ENCODE results near the gene CLSTN2. TPM values are rescaled to one million over a fixed set of nuclear protein-coding genes. Genes with fewer than 3 reads are reported as not detected.

Gene CLSTN2
- total and polyA plus RNA-seq, 2 experiments from 2014 or later = 23.0 to 27.0 TPM

- no peak for DNase-seq (ENCODE audit: low spot score)
- TF ChIP-seq CTCF (IDR thresholded peaks at IDR 0.05; ENCODE audit: poor library complexity) (no peak), EZH2phosphoT487 (IDR thresholded peaks at IDR 0.05; ENCODE audit: low read depth, severe bottlenecking, unreplicated experiment) (no peak), EZH2 (IDR thresholded peaks at IDR 0.05; ENCODE audit: borderline replicate concordance) (no peak)
- H3K36me3 ChIP-seq (replicated peaks; ENCODE audit: insufficient read depth, low read depth) = no peaks in the 10 kb centered on the region
- H3K9me3 ChIP-seq (ENCODE audit: low read depth) = no peaks in the 10 kb centered on the region
- H2AFZ ChIP-seq = no peak overlapping the region
- H3K4me1 ChIP-seq (ENCODE audit: insufficient read depth) = no peaks in the 10 kb centered on the region
- no peaks in the 10 kb centered on the region for H3K79me2 ChIP-seq
- no peaks in the 10 kb centered on the region for H3K27me3 ChIP-seq
- H3K27ac ChIP-seq = no peak overlapping the region
- H3K4me2 ChIP-seq = no peak overlapping the region
- no peaks in the 10 kb centered on the region for H3K9me2 ChIP-seq (replicated peaks; ENCODE audit: insufficient read depth)
- 77% methylated on average over 4 of the region's 4 CpGs for WGBS (ENCODE audit: low lambda C conversion rate, missing lambda C conversion rate)
- no peaks in the 10 kb centered on the region for H4K20me1 ChIP-seq (ENCODE audit: insufficient read depth, poor library complexity, severe bottlenecking)
- H3K4me3 ChIP-seq = no peak overlapping the region
These were observed 323.3 kb downstream of the CLSTN2 start for GRCh38 chr3:140258222-140258724.

- no peak for TF ChIP-seq EZH2phosphoT487 (IDR thresholded peaks at IDR 0.05; ENCODE audit: low read depth, severe bottlenecking, unreplicated experiment)
- TF ChIP-seq EZH2 (IDR thresholded peaks at IDR 0.05; ENCODE audit: borderline replicate concordance) = no peak
- TF ChIP-seq CTCF (IDR thresholded peaks at IDR 0.05; ENCODE audit: poor library complexity) = no peak
These were observed 330.3 kb downstream of the CLSTN2 start for GRCh38 chr3:140265302-140265701.

GRCh38 chr3:140268103-140268502 is 333.1 kb downstream of the CLSTN2 start:
- Histone ChIP-seq H3K79me2 (no peaks in the 10 kb centered on the region), H3K27me3 (no peaks in the 10 kb centered on the region), H3K27ac (no peak overlapping the region), H3K4me3 (no peak overlapping the region), H3K4me1 (ENCODE audit: insufficient read depth) (no peaks in the 10 kb centered on the region), H3K9me2 (replicated peaks; ENCODE audit: insufficient read depth) (no peaks in the 10 kb centered on the region), H2AFZ (no peak overlapping the region), H3K9me3 (ENCODE audit: low read depth) (no peaks in the 10 kb centered on the region), H3K4me2 (no peak overlapping the region), H4K20me1 (ENCODE audit: insufficient read depth, poor library complexity, severe bottlenecking) (no peaks in the 10 kb centered on the region), H3K36me3 (replicated peaks; ENCODE audit: insufficient read depth, low read depth) (no peaks in the 10 kb centered on the region)
- WGBS (ENCODE audit: low lambda C conversion rate, missing lambda C conversion rate) = 70% methylated on average over 3 of the region's 3 CpGs
- TF ChIP-seq CTCF (IDR thresholded peaks at IDR 0.05; ENCODE audit: poor library complexity) (no peak), EZH2 (IDR thresholded peaks at IDR 0.05; ENCODE audit: borderline replicate concordance) (no peak), EZH2phosphoT487 (IDR thresholded peaks at IDR 0.05; ENCODE audit: low read depth, severe bottlenecking, unreplicated experiment) (no peak)
- no peak for DNase-seq (ENCODE audit: low spot score)

More at GRCh38 chr3:140265302-140265701, 330.3 kb downstream of the CLSTN2 start:
- Histone ChIP-seq H2AFZ (no peak overlapping the region), H3K79me2 (no peaks in the 10 kb centered on the region), H3K9me3 (ENCODE audit: low read depth) (no peaks in the 10 kb centered on the region), H3K27ac (no peak overlapping the region), H3K4me1 (ENCODE audit: insufficient read depth) (no peaks in the 10 kb centered on the region), H3K36me3 (replicated peaks; ENCODE audit: insufficient read depth, low read depth) (no peaks in the 10 kb centered on the region), H4K20me1 (ENCODE audit: insufficient read depth, poor library complexity, severe bottlenecking) (no peaks in the 10 kb centered on the region), H3K4me2 (no peak overlapping the region), H3K4me3 (no peak overlapping the region), H3K9me2 (replicated peaks; ENCODE audit: insufficient read depth) (no peaks in the 10 kb centered on the region), H3K27me3 (no peaks in the 10 kb centered on the region)
- no peak for DNase-seq (ENCODE audit: low spot score)
- WGBS (ENCODE audit: low lambda C conversion rate, missing lambda C conversion rate) = 44% methylated on average over 5 of the region's 5 CpGs

Data from hepatocyte (in vitro differentiated cells).